Left lung (tissue), 10 donors: ENCODE measurements around the gene TNFRSF12A. TPM values are rescaled to one million over a fixed set of nuclear protein-coding genes. Genes with fewer than 3 reads are reported as not detected.
"Not testable (repeated sequence)": the region's sequence is repeated elsewhere in the genome, so short reads cannot be mapped to it uniquely, and the experiment has no call there.

ENCODE experiments used
- ATAC-seq: fragments of 200-7000 bp; cut with Tn5 transposase; one replicate; pipeline ENCODE4 v1.9.1; 2020; ENCODE audit warnings: moderate library complexity
- DNase-seq, 4 donors: peaks; one replicate each; pipeline ENCODE4 v3.0.0-alpha.2; 2013 to 2020
- H3K27ac ChIP-seq, 2 donors: fragments of 200-600 bp; sonication (generic) in 1 of 2; one replicate each; pipeline versions ENCODE4 v1.5.0 to v1.8.0; 2020 to 2021
- H3K27me3 ChIP-seq, 2 donors: fragments of 200-600 bp; sonication (generic) in 1 of 2; one replicate each; pipeline versions ENCODE4 v1.5.0 to v1.8.0; 2020 to 2021
- H3K36me3 ChIP-seq, 2 donors: fragments of 200-600 bp; sonication (generic) in 1 of 2; one replicate each; pipeline versions ENCODE4 v1.5.0 to v1.8.0; 2020 to 2021
- H3K4me1 ChIP-seq, 2 donors: fragments of 200-600 bp; one replicate each; pipeline ENCODE4 v1.8.0; 2021
- H3K4me3 ChIP-seq, 2 donors: fragments of 200-600 bp; sonication (generic) in 1 of 2; one replicate each; pipeline versions ENCODE4 v1.5.0 to v1.8.0; 2020 to 2021; ENCODE audit warnings: mild to moderate bottlenecking in 1 of 2
- H3K9me3 ChIP-seq, 2 donors: fragments of 200-600 bp; sonication (generic) in 1 of 2; one replicate each; pipeline versions ENCODE4 v1.5.0 to v1.8.0; 2020 to 2021
- intact Hi-C, 2 donors: fragments of 100-400 bp; cut with DNase I; formaldehyde crosslinking; loops; one replicate each; pipeline versions ENCODE4 v1.11.2 to v1.14.2; 2022
- polyA plus RNA-seq, 6 donors: library from polyadenylated mRNA; unstranded; fragments of 120-200 nt; gene quantifications; one replicate each; pipeline ENCODE4 v1.2.1, GENCODE V29; 2013; ENCODE audit not compliant: insufficient read length in 6 of 6
- total RNA-seq, 2 donors: library from RNA; stranded (reverse); fragmentation: NEBNext Ultra II Directional; extraction: Animal tissue kit (Norgen Biotek cat#: 25700); gene quantifications; one replicate each; pipeline ENCODE4 v1.2.1, GENCODE V29; 2021
- TF ChIP-seq, protein P1 (sequence below), 2 donors: fragments of 200-600 bp; sonication (generic) in 1 of 2; IDR thresholded peaks; one replicate each; pipeline versions ENCODE4 v1.5.0 to v1.8.0; 2021; ENCODE audit warnings: antibody characterized with exemption in 2 of 2
- donor health status: DM: no; HTN: yes; CAD: no.
- donor health status: DM: no; HTN: no; CAD: no.

TNFRSF12A gene
- total and polyA plus RNA-seq, 8 donors, result 2.6 to 126 (median 4.8) TPM

DNA sequence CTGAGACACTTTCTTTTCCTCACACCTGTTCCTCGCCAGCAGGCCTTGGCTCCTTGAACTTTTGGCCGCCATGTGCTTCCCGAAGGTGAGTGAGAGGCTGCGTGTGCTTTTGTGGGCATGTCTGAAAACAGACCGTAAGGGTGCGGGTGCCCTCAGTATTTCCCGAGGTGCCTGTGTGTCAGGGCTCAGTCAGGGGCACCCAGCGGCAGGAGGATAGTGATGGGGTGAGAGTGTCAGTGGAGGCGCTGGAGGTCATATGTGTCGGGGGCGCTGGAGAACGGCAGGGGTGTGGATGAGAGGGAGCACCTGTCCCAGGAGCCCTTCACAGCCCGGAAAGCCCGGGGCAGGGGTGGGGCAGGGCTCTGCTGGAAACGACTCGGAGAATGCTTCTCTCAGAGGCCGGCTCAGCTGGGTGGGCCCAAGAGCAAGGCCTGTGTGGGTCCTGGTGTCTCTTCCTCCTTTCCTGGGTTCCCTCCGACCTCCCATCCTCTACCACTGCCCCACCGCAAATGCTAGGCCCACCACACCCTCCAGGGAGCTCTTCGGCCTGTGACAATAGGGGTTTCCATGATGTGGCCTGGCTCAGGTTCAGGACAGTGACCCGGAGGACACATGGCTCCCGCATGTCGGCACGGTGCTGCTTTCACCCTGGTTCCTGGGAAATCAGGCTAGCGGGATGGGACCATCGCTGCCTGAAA, 45.7 kb downstream of the TNFRSF12A start:
- Histone ChIP-seq H3K4me1 (peaks cover 9 to 62% of the 10 kb centered on the region in 2 donors), H3K27ac (peak overlapping the region; percentile 68 to 82), H3K27me3 (no peaks in the 10 kb centered on the region), H3K4me3 (peak overlapping the region; percentile 18 to 56), H3K9me3 (no peaks in the 10 kb centered on the region), H3K36me3 (peaks cover 0 to 12% of the 10 kb centered on the region in 2 donors)
- TF ChIP-seq, protein P1, sequence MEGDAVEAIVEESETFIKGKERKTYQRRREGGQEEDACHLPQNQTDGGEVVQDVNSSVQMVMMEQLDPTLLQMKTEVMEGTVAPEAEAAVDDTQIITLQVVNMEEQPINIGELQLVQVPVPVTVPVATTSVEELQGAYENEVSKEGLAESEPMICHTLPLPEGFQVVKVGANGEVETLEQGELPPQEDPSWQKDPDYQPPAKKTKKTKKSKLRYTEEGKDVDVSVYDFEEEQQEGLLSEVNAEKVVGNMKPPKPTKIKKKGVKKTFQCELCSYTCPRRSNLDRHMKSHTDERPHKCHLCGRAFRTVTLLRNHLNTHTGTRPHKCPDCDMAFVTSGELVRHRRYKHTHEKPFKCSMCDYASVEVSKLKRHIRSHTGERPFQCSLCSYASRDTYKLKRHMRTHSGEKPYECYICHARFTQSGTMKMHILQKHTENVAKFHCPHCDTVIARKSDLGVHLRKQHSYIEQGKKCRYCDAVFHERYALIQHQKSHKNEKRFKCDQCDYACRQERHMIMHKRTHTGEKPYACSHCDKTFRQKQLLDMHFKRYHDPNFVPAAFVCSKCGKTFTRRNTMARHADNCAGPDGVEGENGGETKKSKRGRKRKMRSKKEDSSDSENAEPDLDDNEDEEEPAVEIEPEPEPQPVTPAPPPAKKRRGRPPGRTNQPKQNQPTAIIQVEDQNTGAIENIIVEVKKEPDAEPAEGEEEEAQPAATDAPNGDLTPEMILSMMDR (IDR thresholded peaks at IDR 0.05), result no peak
- intact Hi-C loops, result no loop called here
- ATAC-seq (peak; percentile 27), DNase-seq (peak in 1 of 4 donors; percentile 79)

DNA sequence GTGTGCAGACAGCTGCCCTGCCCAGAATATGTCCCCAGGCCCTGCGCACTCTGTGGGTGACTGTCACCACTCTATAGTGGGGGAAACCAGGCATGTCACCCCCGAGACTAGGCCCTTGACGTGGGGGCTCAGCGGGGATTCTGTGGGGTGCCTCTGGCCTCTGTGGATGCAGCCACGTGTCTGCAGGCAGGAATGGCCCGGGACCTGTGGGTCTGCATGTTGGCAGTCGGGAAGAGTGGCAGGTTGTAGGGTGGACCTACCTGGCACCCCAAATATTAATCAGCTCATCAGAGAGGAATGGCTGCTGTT, 46.2 kb downstream of the TNFRSF12A start:
- TF ChIP-seq, protein P1 (IDR thresholded peaks at IDR 0.05), result no peak
- Histone ChIP-seq H3K27ac (peak overlapping the region; percentile 68 to 82), H3K36me3 (peaks cover 0 to 12% of the 10 kb centered on the region in 2 donors), H3K4me1 (peaks cover 9 to 62% of the 10 kb centered on the region in 2 donors), H3K9me3 (no peaks in the 10 kb centered on the region), H3K4me3 (peak overlapping the region; percentile 18 to 56), H3K27me3 (no peaks in the 10 kb centered on the region)
- no peak for ATAC-seq
- no peak for DNase-seq
- intact Hi-C loops, result no loop called here

DNA sequence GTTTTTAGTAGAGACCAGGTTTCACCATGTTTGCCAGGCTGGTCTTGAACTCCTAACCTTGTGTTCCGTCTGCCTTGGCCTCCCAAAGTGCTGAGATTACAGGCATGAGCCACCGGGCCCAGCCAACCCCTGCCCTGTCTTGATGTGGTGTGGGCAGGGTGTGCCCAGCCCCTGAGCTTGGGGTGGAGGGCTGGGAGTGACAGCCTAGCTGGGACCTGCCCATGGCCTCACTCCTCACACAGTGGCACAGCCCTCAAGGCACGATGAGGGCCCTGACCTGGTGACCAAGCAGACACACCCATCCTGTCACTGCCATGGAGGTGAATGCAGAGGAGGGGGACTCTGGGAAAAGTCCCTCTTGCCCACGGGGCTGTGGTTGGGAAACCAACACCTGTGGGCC, 48.3 kb downstream of the TNFRSF12A start:
- Histone ChIP-seq H3K36me3 (peaks cover 0 to 12% of the 10 kb centered on the region in 2 donors), H3K27me3 (no peaks in the 10 kb centered on the region), H3K4me3 (peak overlapping the region in 1 of 2 donors; percentile 56), H3K27ac (peak overlapping the region in 1 of 2 donors; percentile 6), H3K4me1 (peaks cover 9 to 44% of the 10 kb centered on the region in 2 donors), H3K9me3 (no peaks in the 10 kb centered on the region)
- intact Hi-C loops, result no loop called here
- TF ChIP-seq, protein P1 (IDR thresholded peaks at IDR 0.05), result no peak
- ATAC-seq (peak; percentile 59), DNase-seq (no peak)

DNA sequence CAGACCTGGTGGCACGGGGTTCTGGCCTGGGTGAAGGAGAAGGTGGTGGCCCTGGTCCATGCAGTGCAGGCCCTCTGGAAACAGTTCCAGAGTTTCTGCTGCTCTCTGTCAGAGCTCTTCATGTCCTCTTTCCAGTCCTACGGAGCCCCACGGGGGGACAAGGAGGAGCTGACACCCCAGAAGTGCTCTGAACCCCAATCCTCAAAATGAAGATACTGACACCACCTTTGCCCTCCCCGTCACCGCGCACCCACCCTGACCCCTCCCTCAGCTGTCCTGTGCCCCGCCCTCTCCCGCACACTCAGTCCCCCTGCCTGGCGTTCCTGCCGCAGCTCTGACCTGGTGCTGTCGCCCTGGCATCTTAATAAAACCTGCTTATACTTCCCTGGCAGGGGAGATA, 49.0 kb downstream of the TNFRSF12A start:
- ATAC-seq, intact Hi-C loops: not testable (repeated sequence)

DNA sequence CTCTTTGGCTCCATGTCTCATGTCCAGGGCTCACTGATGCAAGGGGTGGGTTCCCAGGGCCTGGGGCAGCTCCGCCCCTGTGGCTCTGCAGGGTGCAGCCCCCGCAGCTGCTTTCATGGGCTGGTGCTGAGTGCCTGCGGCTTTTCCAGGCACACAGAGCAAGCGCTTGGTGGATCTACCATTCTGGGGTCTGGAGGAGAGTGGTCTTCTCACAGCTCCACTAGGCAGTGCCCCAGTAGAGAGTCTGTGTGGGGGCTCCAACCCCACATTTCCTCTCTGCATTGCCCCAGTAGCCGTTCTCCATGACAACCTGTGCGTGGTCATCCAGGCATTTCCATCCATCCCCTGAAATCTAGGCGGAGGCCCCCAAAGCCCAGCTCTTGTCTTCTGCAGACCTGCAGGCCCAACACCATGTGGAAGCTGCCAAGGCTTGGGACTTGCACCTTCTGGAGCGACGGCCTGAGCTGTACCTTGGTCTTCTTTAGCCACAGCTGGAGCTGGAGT, 50.5 kb downstream of the TNFRSF12A start:
- TF ChIP-seq, protein P1 (IDR thresholded peaks at IDR 0.05), result no peak
- Histone ChIP-seq H3K4me1 (peaks cover 0 to 52% of the 10 kb centered on the region in 2 donors), H3K27me3 (no peaks in the 10 kb centered on the region), H3K9me3 (no peaks in the 10 kb centered on the region), H3K4me3 (no peak overlapping the region), H3K27ac (no peak overlapping the region), H3K36me3 (peaks cover 0 to 12% of the 10 kb centered on the region in 2 donors)
- intact Hi-C loops, result no loop called here
- ATAC-seq, result no peak
- DNase-seq, result no peak

More for the DNA sequence above, 49.0 kb downstream of the TNFRSF12A start:
- not testable (repeated sequence) for H3K9me3 ChIP-seq, H3K4me3 ChIP-seq, H3K27me3 ChIP-seq, H3K27ac ChIP-seq, DNase-seq
- peaks cover 0 to 12% of the 10 kb centered on the region in 2 donors for H3K36me3 ChIP-seq
- H3K4me1 ChIP-seq, result peaks cover 9 to 50% of the 10 kb centered on the region in 2 donors
